Adrenal gland (tissue), 5 donors: Measurements from ENCODE around the gene PFAS.

Experiments used
- CTCF ChIP-seq, 6 experiments: fragments of 450-650 bp in 4 of 6; fragments of 200-600 bp in 2 of 6; sonication (generic) in 1 of 6; IDR thresholded peaks; 1 replicate in 5 of 6; 2 replicates in 1 of 6; pipeline versions ENCODE4 v1.5.1 to v1.8.0; 2016 to 2021; ENCODE audit warnings: antibody characterized with exemption in 6 of 6, mild to moderate bottlenecking in 2 of 6, moderate library complexity in 1 of 6
- POLR2A ChIP-seq, 2 donors: fragments of 450-650 bp; IDR thresholded peaks; one replicate each; pipeline ENCODE4 v1.6.1; 2017; ENCODE audit warnings: antibody characterized with exemption in 2 of 2, mild to moderate bottlenecking in 2 of 2, moderate library complexity in 1 of 2
- donor health status: DM: no; HTN: no; CAD: no.

- TF ChIP-seq POLR2A (IDR thresholded peaks at IDR 0.05) (no peak), CTCF (IDR thresholded peaks at IDR 0.05) (no peak)
Observed at GRCh38 chr17:8256291-8256690, 7.2 kb downstream of the PFAS start.
